H9 (cell line): ENCODE measurements around the gene C2orf80. TPM values are rescaled to one million over a fixed set of nuclear protein-coding genes. Genes with fewer than 3 reads are reported as not detected.

Experiments
- DNase-seq: peaks from one replicate; pipeline ENCODE4 v3.0.0-alpha.2; 2017
- H2AFZ ChIP-seq: one replicate; pipeline ENCODE4 v1.6.1; 2013; ENCODE audit warnings: mild to moderate bottlenecking, low read length, control low read depth, moderate library complexity
- H2AK5ac ChIP-seq: 2 replicates; pipeline ENCODE4 v1.6.1; 2013; ENCODE audit warnings: low read length, control low read depth, mixed read lengths; ENCODE audit not compliant: insufficient read length
- H2BK120ac ChIP-seq: one replicate; pipeline ENCODE4 v1.6.1; 2013; ENCODE audit warnings: low read depth, mild to moderate bottlenecking, low read length, control low read depth, inconsistent platforms; ENCODE audit not compliant: poor library complexity, severe bottlenecking
- H2BK12ac ChIP-seq: 2 replicates; pipeline ENCODE4 v1.6.1; 2013; ENCODE audit warnings: low read length, control low read depth, mixed read lengths, low read depth; ENCODE audit not compliant: insufficient read length
- H2BK15ac ChIP-seq: 2 replicates; pipeline ENCODE4 v1.6.1; 2013; ENCODE audit warnings: low read depth, low read length, control low read depth
- H2BK20ac ChIP-seq: one replicate; pipeline ENCODE4 v1.6.1; 2013; ENCODE audit warnings: low read depth, mild to moderate bottlenecking, low read length, control low read depth, inconsistent platforms; ENCODE audit not compliant: poor library complexity, severe bottlenecking
- H2BK5ac ChIP-seq: 2 replicates; pipeline ENCODE4 v1.6.1; 2013; ENCODE audit warnings: low read length, control low read depth, mixed read lengths; ENCODE audit not compliant: insufficient read length
- H3K14ac ChIP-seq: 2 replicates; pipeline ENCODE4 v1.6.1; 2013; ENCODE audit warnings: low read length, control low read depth; ENCODE audit not compliant: insufficient read depth
- H3K18ac ChIP-seq: 2 replicates; pipeline ENCODE4 v1.6.1; 2013; ENCODE audit warnings: low read depth, mild to moderate bottlenecking, mixed read lengths, low read length, control low read depth; ENCODE audit not compliant: insufficient read length
- H3K23ac ChIP-seq: 2 replicates; pipeline ENCODE4 v1.6.1; 2013; ENCODE audit warnings: low read length, control low read depth, mixed read lengths, low read depth; ENCODE audit not compliant: insufficient read length
- H3K23me2 ChIP-seq: 2 replicates; pipeline ENCODE4 v1.6.1; 2013; ENCODE audit warnings: low read depth, mild to moderate bottlenecking, mixed read lengths, low read length, control low read depth; ENCODE audit not compliant: insufficient read length, poor library complexity, severe bottlenecking
- H3K27ac ChIP-seq: 2 replicates; pipeline ENCODE4 v1.5.1; 2013; ENCODE audit warnings: low read length, control low read depth, mixed read lengths, low read depth; ENCODE audit not compliant: insufficient read length
- H3K27me3 ChIP-seq: 2 replicates; pipeline ENCODE4 v1.6.1; 2013; ENCODE audit warnings: low read length, control low read depth, inconsistent platforms; ENCODE audit not compliant: insufficient read depth
- H3K4ac ChIP-seq: 2 replicates; pipeline ENCODE4 v1.6.1; 2013; ENCODE audit warnings: low read depth, mild to moderate bottlenecking, control low read depth, inconsistent platforms, low read length, moderate library complexity
- H3K4me1 ChIP-seq: 2 replicates; pipeline ENCODE4 v1.6.1; 2013; ENCODE audit warnings: low read length, control low read depth, inconsistent platforms; ENCODE audit not compliant: insufficient read depth
- H3K4me2 ChIP-seq: 2 replicates; pipeline ENCODE4 v1.6.1; 2013; ENCODE audit warnings: low read length, control low read depth, mixed read lengths; ENCODE audit not compliant: insufficient read length, insufficient read depth
- H3K56ac ChIP-seq: 2 replicates; pipeline ENCODE4 v1.6.1; 2013; ENCODE audit warnings: low read depth, mild to moderate bottlenecking, mixed read lengths, low read length, control low read depth; ENCODE audit not compliant: insufficient read length
- H3K79me1 ChIP-seq: 2 replicates; pipeline ENCODE4 v1.6.1; 2013; ENCODE audit warnings: low read depth, mild to moderate bottlenecking, moderate library complexity, low read length, control low read depth, inconsistent platforms; ENCODE audit not compliant: insufficient read depth, poor library complexity, severe bottlenecking
- H3K79me2 ChIP-seq: 2 replicates; pipeline ENCODE4 v1.6.1; 2013; ENCODE audit warnings: low read length, control low read depth, inconsistent platforms; ENCODE audit not compliant: insufficient read depth
- H3K9ac ChIP-seq: 2 replicates; pipeline ENCODE4 v1.6.1; 2013; ENCODE audit warnings: low read length, control low read depth, mixed read lengths; ENCODE audit not compliant: insufficient read length; ENCODE audit errors: extremely low read depth
- H3K9me3 ChIP-seq: one replicate; pipeline ENCODE4 v1.6.1; 2013; ENCODE audit warnings: low read depth, low read length, inconsistent platforms; ENCODE audit not compliant: control insufficient read depth
- H3T11ph ChIP-seq: one replicate; pipeline ENCODE4 v1.6.1; 2013; ENCODE audit warnings: mild to moderate bottlenecking, low read length, control low read depth, inconsistent platforms
- H4K20me1 ChIP-seq: one replicate; pipeline ENCODE4 v1.6.1; 2013; ENCODE audit not compliant: control insufficient read depth, insufficient read length, insufficient read depth
- H4K5ac ChIP-seq: 2 replicates; pipeline ENCODE4 v1.6.1; 2013; ENCODE audit warnings: low read depth, mild to moderate bottlenecking, mixed read lengths, low read length, control low read depth; ENCODE audit not compliant: insufficient read length
- H4K8ac ChIP-seq: replicated peaks from 2 replicates; pipeline ENCODE4 v1.6.1; 2013; ENCODE audit warnings: low read length, control low read depth, mixed read lengths, low read depth; ENCODE audit not compliant: insufficient read length
- H4K91ac ChIP-seq: 2 replicates; pipeline ENCODE4 v1.6.1; 2013; ENCODE audit warnings: low read depth, mild to moderate bottlenecking, moderate library complexity, mixed read lengths, low read length, control low read depth; ENCODE audit not compliant: insufficient read length
- H3K27ac Mint-ChIP-seq, 3 experiments: 2 replicates in 2 of 3; 3 replicates in 1 of 3; pipeline ENCODE4 v1.8.0; 2020 to 2021; ENCODE audit warnings: mixed read lengths in 3 of 3, mild to moderate bottlenecking in 1 of 3, moderate library complexity in 1 of 3
- H3K27me3 Mint-ChIP-seq: 2 replicates; pipeline ENCODE4 v1.8.0; 2021; ENCODE audit warnings: low read depth, mild to moderate bottlenecking, moderate library complexity, mixed read lengths
- H3K36me3 Mint-ChIP-seq, 3 experiments: 2 replicates in 2 of 3; 3 replicates in 1 of 3; pipeline ENCODE4 v1.8.0; 2020 to 2021; ENCODE audit warnings: low read depth in 3 of 3, mixed read lengths in 3 of 3; ENCODE audit not compliant: insufficient read depth in 1 of 3
- H3K4me1 Mint-ChIP-seq, 2 experiments: 2 replicates each; pipeline ENCODE4 v1.8.0; 2020; ENCODE audit warnings: mixed read lengths in 2 of 2
- H3K4me3 Mint-ChIP-seq, 2 experiments: 2 replicates in 1 of 2; 3 replicates in 1 of 2; pipeline ENCODE4 v1.8.0; 2020 to 2021; ENCODE audit warnings: mild to moderate bottlenecking in 2 of 2, mixed read lengths in 2 of 2, moderate library complexity in 1 of 2
- H3K9me3 Mint-ChIP-seq, 2 experiments: 2 replicates in 1 of 2; 3 replicates in 1 of 2; pipeline ENCODE4 v1.8.0; 2020; ENCODE audit warnings: mild to moderate bottlenecking in 2 of 2, mixed read lengths in 2 of 2, moderate library complexity in 1 of 2
- WGBS: extraction: QIAGEN DNeasy Blood & Tissue Kit; methylation state at CpG from one replicate; pipeline ENCODE4 v1.1.7; 2013; ENCODE audit warnings: missing lambda C conversion rate, low lambda C conversion rate, mixed read lengths; ENCODE audit not compliant: insufficient read length; ENCODE audit errors: extremely low coverage; 5-methylcytosine and 5-hydroxymethylcytosine counted together
- total RNA-seq: library from RNA; stranded (reverse); gene quantifications from 2 replicates; pipeline ENCODE4 v1.2.1, GENCODE V29; 2021
- TF ChIP-seq, protein P1 (sequence below): fragments of 200-600 bp; sonication (generic); conservative IDR thresholded peaks from 3 replicates; pipeline ENCODE4 v1.8.0; 2021; ENCODE audit warnings: antibody characterized with exemption, mild to moderate bottlenecking

Gene C2orf80
- total RNA-seq, 1 experiment from 2014 or later = not detected

DNA sequence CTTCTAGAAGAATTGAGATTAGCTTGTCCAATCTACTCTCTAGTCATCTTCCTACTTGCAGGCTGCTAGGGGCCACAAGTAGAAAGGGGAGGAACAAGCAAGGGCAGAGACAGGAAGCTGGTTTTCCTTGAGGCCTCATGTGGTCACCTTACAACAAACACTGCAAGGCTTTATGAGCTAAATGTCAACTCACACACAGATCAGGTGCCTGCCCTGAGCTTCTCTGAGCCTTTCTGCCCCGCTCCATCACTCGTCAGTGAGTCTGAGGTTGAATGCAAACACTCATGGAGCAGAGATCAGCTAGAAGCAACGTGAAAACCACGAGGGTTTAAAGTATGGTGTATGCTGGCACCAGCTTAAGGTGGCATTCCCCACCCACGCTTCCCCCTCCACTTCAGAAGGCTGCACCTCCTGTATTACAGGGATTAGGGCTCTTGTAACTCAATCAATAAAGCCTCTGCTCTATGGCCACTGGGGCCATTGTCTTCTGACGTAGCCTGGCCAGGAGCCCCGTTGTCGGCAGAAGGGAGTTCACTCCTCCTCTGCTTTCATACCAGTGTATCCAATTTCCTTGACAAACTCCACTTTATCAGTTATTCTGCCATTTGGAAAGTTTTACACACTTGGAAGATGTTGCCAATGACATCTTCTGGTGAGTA lies 54.8 kb downstream of the C2orf80 start:
- H3K23me2 ChIP-seq = no peaks in the 10 kb centered on the region
- H4K5ac ChIP-seq = no peak overlapping the region
- H3K56ac ChIP-seq = no peak overlapping the region
- H2BK15ac ChIP-seq = no peak overlapping the region
- TF ChIP-seq, protein P1, sequence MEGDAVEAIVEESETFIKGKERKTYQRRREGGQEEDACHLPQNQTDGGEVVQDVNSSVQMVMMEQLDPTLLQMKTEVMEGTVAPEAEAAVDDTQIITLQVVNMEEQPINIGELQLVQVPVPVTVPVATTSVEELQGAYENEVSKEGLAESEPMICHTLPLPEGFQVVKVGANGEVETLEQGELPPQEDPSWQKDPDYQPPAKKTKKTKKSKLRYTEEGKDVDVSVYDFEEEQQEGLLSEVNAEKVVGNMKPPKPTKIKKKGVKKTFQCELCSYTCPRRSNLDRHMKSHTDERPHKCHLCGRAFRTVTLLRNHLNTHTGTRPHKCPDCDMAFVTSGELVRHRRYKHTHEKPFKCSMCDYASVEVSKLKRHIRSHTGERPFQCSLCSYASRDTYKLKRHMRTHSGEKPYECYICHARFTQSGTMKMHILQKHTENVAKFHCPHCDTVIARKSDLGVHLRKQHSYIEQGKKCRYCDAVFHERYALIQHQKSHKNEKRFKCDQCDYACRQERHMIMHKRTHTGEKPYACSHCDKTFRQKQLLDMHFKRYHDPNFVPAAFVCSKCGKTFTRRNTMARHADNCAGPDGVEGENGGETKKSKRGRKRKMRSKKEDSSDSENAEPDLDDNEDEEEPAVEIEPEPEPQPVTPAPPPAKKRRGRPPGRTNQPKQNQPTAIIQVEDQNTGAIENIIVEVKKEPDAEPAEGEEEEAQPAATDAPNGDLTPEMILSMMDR = no peak
- H2BK120ac ChIP-seq = no peak overlapping the region
- H2BK12ac ChIP-seq = no peak overlapping the region
- H3K4me3 Mint-ChIP-seq = no peak overlapping the region
- H3K9ac ChIP-seq = no peak overlapping the region
- H2AFZ ChIP-seq = no peak overlapping the region
- H3K27me3 ChIP-seq = no peaks in the 10 kb centered on the region
- H3K27me3 Mint-ChIP-seq = no peaks in the 10 kb centered on the region; the same call in none of the 2 replicates
- H3K36me3 Mint-ChIP-seq = peaks cover 14 to 19% (median 16%) of the 10 kb centered on the region in 3 experiments
- H3K4me1 ChIP-seq = no peaks in the 10 kb centered on the region
- H3K23ac ChIP-seq = no peak overlapping the region
- no peak overlapping the region for H2BK5ac ChIP-seq
- H3K14ac ChIP-seq = no peak overlapping the region
- peak overlapping the region in 1 of 3 experiments; percentile 65; a peak in 1 of 7 replicates for H3K27ac Mint-ChIP-seq
- DNase-seq = no peak
- no peaks in the 10 kb centered on the region for H3K79me2 ChIP-seq
- H3K18ac ChIP-seq = no peak overlapping the region
- H3K4ac ChIP-seq = no peak overlapping the region
- H3K27ac ChIP-seq = no peak overlapping the region
- WGBS = no CpG with 5 or more reads among the region's 8 CpGs
- no peak overlapping the region for H4K91ac ChIP-seq
- H3K9me3 Mint-ChIP-seq = peaks cover 17 to 25% of the 10 kb centered on the region in 2 experiments
- no peaks in the 10 kb centered on the region; a peak in 1 of 4 replicates for H3K4me1 Mint-ChIP-seq
- no peak overlapping the region for H2AK5ac ChIP-seq
- H3K79me1 ChIP-seq = no peaks in the 10 kb centered on the region
- peaks cover 7% of the 10 kb centered on the region for H3K9me3 ChIP-seq
- H4K8ac ChIP-seq = no peak overlapping the region
- H4K20me1 ChIP-seq = no peaks in the 10 kb centered on the region
- H3T11ph ChIP-seq = no peak overlapping the region
- no peak overlapping the region for H2BK20ac ChIP-seq
- H3K4me2 ChIP-seq = no peak overlapping the region
